HEK293 (cell line): ENCODE data around the gene TLL1.

Experiments
- PRDM1 ChIP-seq: fragments of 450-650 bp; formaldehyde crosslinking; IDR thresholded peaks from 2 replicates; pipeline ENCODE4; 2016; ENCODE audit warnings: missing biosample characterization, missing genetic modification characterization
- ZNF350 ChIP-seq: fragments of 450-650 bp; formaldehyde crosslinking; IDR thresholded peaks from 2 replicates; pipeline ENCODE4 v1.5.0; 2017; ENCODE audit warnings: missing biosample characterization, mild to moderate bottlenecking, missing genetic modification characterization
- ZNF366 ChIP-seq: fragments of 450-650 bp; formaldehyde crosslinking; conservative IDR thresholded peaks from 2 replicates; pipeline ENCODE4 v1.5.1; 2016; ENCODE audit warnings: missing biosample characterization, missing genetic modification characterization
- ZNF621 ChIP-seq: fragments of 450-650 bp; formaldehyde crosslinking; IDR thresholded peaks from 2 replicates; pipeline ENCODE4 v1.5.1; 2017; ENCODE audit warnings: missing biosample characterization, missing genetic modification characterization
- ZNF843 ChIP-seq: fragments of 450-650 bp; formaldehyde crosslinking; IDR thresholded peaks from 2 replicates; pipeline ENCODE4 v1.5.1; 2016; ENCODE audit warnings: missing biosample characterization, missing genetic modification characterization
- TF ChIP-seq, protein P1 (sequence below): fragments of 450-650 bp; formaldehyde crosslinking; IDR thresholded peaks from 2 replicates; pipeline ENCODE4 v1.5.1; 2016; ENCODE audit warnings: missing biosample characterization, missing genetic modification characterization
- TF ChIP-seq, protein P2 (sequence below): fragments of 450-650 bp; formaldehyde crosslinking; IDR thresholded peaks from 2 replicates; pipeline ENCODE4 v1.5.1; 2017; ENCODE audit warnings: missing biosample characterization, missing genetic modification characterization

DNA sequence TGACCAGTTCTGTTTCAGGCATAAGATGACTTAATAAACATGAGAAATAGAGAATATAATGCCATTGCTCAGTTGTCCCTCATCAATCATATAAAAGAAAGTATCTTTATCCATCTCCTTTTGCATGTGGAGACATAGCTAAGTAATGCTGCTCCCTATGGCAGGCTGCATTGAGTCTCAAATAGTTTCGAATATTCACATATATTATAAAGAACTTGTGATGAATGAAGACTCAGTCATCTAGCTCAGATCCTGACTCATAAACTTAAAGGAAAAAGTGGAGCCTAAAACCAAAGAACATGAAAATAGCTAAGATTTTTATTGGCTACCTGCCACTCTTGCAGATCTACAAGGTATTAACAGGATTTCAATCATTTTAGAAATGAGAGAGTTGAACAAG is 11.7 kb upstream of the TLL1 start:
- TF ChIP-seq, protein P1, sequence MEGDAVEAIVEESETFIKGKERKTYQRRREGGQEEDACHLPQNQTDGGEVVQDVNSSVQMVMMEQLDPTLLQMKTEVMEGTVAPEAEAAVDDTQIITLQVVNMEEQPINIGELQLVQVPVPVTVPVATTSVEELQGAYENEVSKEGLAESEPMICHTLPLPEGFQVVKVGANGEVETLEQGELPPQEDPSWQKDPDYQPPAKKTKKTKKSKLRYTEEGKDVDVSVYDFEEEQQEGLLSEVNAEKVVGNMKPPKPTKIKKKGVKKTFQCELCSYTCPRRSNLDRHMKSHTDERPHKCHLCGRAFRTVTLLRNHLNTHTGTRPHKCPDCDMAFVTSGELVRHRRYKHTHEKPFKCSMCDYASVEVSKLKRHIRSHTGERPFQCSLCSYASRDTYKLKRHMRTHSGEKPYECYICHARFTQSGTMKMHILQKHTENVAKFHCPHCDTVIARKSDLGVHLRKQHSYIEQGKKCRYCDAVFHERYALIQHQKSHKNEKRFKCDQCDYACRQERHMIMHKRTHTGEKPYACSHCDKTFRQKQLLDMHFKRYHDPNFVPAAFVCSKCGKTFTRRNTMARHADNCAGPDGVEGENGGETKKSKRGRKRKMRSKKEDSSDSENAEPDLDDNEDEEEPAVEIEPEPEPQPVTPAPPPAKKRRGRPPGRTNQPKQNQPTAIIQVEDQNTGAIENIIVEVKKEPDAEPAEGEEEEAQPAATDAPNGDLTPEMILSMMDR (tag by site-specific recombination): no peak
- TF ChIP-seq ZNF843 (tag by site-specific recombination) (no peak), ZNF350 (tag by site-specific recombination) (no peak), ZNF621 (tag by site-specific recombination) (no peak), PRDM1 (tag by site-specific recombination) (no peak), ZNF366 (tag by site-specific recombination) (no peak)
- TF ChIP-seq, protein P2, sequence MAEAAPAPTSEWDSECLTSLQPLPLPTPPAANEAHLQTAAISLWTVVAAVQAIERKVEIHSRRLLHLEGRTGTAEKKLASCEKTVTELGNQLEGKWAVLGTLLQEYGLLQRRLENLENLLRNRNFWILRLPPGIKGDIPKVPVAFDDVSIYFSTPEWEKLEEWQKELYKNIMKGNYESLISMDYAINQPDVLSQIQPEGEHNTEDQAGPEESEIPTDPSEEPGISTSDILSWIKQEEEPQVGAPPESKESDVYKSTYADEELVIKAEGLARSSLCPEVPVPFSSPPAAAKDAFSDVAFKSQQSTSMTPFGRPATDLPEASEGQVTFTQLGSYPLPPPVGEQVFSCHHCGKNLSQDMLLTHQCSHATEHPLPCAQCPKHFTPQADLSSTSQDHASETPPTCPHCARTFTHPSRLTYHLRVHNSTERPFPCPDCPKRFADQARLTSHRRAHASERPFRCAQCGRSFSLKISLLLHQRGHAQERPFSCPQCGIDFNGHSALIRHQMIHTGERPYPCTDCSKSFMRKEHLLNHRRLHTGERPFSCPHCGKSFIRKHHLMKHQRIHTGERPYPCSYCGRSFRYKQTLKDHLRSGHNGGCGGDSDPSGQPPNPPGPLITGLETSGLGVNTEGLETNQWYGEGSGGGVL (tag by site-specific recombination): no peak
